Astrocyte (in vitro differentiated cells and primary cell): ENCODE data around the gene APEX1. TPM values are rescaled to one million over a fixed set of nuclear protein-coding genes. Genes with fewer than 3 reads are reported as not detected.

Experiments
- DNase-seq: peaks from one replicate; pipeline ENCODE4 v3.0.0-alpha.2; 2010; ENCODE audit warnings: low read depth
- FAIRE-seq: peaks from 2 replicates; lab custom pipeline; 2011; peaks lifted over from hg19 to GRCh38; lab: Jason Lieb, UNC
- H2AFZ ChIP-seq: 2 replicates; pipeline ENCODE4 v1.6.0; 2012; ENCODE audit warnings: low read depth, low read length, inconsistent platforms
- H3K27ac ChIP-seq: 2 replicates; pipeline ENCODE4 v1.5.1; 2011; ENCODE audit warnings: low read depth, low read length, inconsistent platforms
- H3K27me3 ChIP-seq: 2 replicates; pipeline ENCODE4 v1.6.0; 2011; ENCODE audit warnings: low read length, inconsistent platforms; ENCODE audit not compliant: insufficient read depth
- H3K36me3 ChIP-seq: 2 replicates; pipeline ENCODE4 v1.5.1; 2011; ENCODE audit warnings: low read length, inconsistent platforms; ENCODE audit not compliant: insufficient read depth
- H3K4me1 ChIP-seq: 2 replicates; pipeline ENCODE4 v1.5.1; 2011; ENCODE audit warnings: low read length, inconsistent platforms; ENCODE audit not compliant: insufficient read depth
- H3K4me2 ChIP-seq: 2 replicates; pipeline ENCODE4 v1.6.0; 2012; ENCODE audit warnings: low read length, inconsistent platforms
- H3K4me3 ChIP-seq: 2 replicates; pipeline ENCODE4 v1.5.1; 2011; ENCODE audit warnings: low read depth, mild to moderate bottlenecking, low read length, inconsistent platforms; ENCODE audit not compliant: insufficient read depth
- H3K79me2 ChIP-seq: 2 replicates; pipeline ENCODE4 v1.6.0; 2012; ENCODE audit warnings: mild to moderate bottlenecking, low read length, inconsistent platforms; ENCODE audit not compliant: insufficient read depth
- H3K9ac ChIP-seq: 2 replicates; pipeline ENCODE4 v1.6.0; 2012; ENCODE audit warnings: mild to moderate bottlenecking, low read length, inconsistent platforms
- H3K9me3 ChIP-seq: 2 replicates; pipeline ENCODE4 v1.5.1; 2012; ENCODE audit warnings: low read depth, mild to moderate bottlenecking, low read length, inconsistent platforms; ENCODE audit not compliant: insufficient read depth
- H4K20me1 ChIP-seq: 2 replicates; pipeline ENCODE4 v1.6.0; 2012; ENCODE audit warnings: low read length, inconsistent platforms; ENCODE audit not compliant: insufficient read depth
- H3K27ac Mint-ChIP-seq: one replicate; pipeline ENCODE4 v1.8.0; 2021; ENCODE audit warnings: mild to moderate bottlenecking, mixed read lengths; ENCODE audit not compliant: unreplicated experiment
- H3K27me3 Mint-ChIP-seq: one replicate; pipeline ENCODE4 v1.8.0; 2021; ENCODE audit warnings: low read depth, mixed read lengths; ENCODE audit not compliant: unreplicated experiment
- H3K36me3 Mint-ChIP-seq: one replicate; pipeline ENCODE4 v1.8.0; 2021; ENCODE audit warnings: low read depth, mixed read lengths; ENCODE audit not compliant: unreplicated experiment
- H3K4me1 Mint-ChIP-seq: one replicate; pipeline ENCODE4 v1.8.0; 2021; ENCODE audit warnings: low read depth, mixed read lengths; ENCODE audit not compliant: unreplicated experiment
- H3K4me3 Mint-ChIP-seq: one replicate; pipeline ENCODE4 v1.8.0; 2021; ENCODE audit warnings: mild to moderate bottlenecking, moderate library complexity, mixed read lengths; ENCODE audit not compliant: unreplicated experiment
- H3K9me3 Mint-ChIP-seq: one replicate; pipeline ENCODE4 v1.8.0; 2021; ENCODE audit warnings: mild to moderate bottlenecking, mixed read lengths; ENCODE audit not compliant: unreplicated experiment
- EZH2 ChIP-seq: IDR thresholded peaks from 2 replicates; pipeline ENCODE4 v1.6.1; 2012; ENCODE audit warnings: mild to moderate bottlenecking, low read length, inconsistent platforms; ENCODE audit not compliant: insufficient read depth
- total RNA-seq: library from RNA; stranded (reverse); gene quantifications from 2 replicates; pipeline ENCODE4 v1.2.1, GENCODE V29; 2021
- TF ChIP-seq, protein P1 (sequence below): IDR thresholded peaks from 2 replicates; pipeline ENCODE4 v1.5.1; 2011; ENCODE audit warnings: low read depth, mild to moderate bottlenecking, inconsistent platforms, low read length, moderate library complexity; ENCODE audit not compliant: insufficient read depth

The APEX1 gene
- total RNA-seq, 1 donor from 2014 or later = 142 TPM

GRCh38 chr14:20418501-20418909 lies 36.5 kb upstream of the APEX1 start:
- Histone ChIP-seq H3K9ac (no peak overlapping the region), H4K20me1 (no peaks in the 10 kb centered on the region), H3K36me3 (no peaks in the 10 kb centered on the region), H3K4me2 (no peak overlapping the region), H3K27ac (no peak overlapping the region), H3K4me1 (peaks cover 4% of the 10 kb centered on the region), H3K79me2 (no peaks in the 10 kb centered on the region), H3K4me3 (no peak overlapping the region), H3K27me3 (no peaks in the 10 kb centered on the region), H3K9me3 (no peaks in the 10 kb centered on the region), H2AFZ (no peak overlapping the region)
- no peak for FAIRE-seq
- Mint-ChIP-seq H3K4me1 (no peaks in the 10 kb centered on the region), H3K4me3 (no peak overlapping the region), H3K27ac (no peak overlapping the region), H3K27me3 (peaks cover 5% of the 10 kb centered on the region), H3K36me3 (no peaks in the 10 kb centered on the region), H3K9me3 (no peaks in the 10 kb centered on the region)
- no peak for TF ChIP-seq EZH2
- TF ChIP-seq, protein P1, sequence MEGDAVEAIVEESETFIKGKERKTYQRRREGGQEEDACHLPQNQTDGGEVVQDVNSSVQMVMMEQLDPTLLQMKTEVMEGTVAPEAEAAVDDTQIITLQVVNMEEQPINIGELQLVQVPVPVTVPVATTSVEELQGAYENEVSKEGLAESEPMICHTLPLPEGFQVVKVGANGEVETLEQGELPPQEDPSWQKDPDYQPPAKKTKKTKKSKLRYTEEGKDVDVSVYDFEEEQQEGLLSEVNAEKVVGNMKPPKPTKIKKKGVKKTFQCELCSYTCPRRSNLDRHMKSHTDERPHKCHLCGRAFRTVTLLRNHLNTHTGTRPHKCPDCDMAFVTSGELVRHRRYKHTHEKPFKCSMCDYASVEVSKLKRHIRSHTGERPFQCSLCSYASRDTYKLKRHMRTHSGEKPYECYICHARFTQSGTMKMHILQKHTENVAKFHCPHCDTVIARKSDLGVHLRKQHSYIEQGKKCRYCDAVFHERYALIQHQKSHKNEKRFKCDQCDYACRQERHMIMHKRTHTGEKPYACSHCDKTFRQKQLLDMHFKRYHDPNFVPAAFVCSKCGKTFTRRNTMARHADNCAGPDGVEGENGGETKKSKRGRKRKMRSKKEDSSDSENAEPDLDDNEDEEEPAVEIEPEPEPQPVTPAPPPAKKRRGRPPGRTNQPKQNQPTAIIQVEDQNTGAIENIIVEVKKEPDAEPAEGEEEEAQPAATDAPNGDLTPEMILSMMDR = no peak
- no peak for DNase-seq

DNA sequence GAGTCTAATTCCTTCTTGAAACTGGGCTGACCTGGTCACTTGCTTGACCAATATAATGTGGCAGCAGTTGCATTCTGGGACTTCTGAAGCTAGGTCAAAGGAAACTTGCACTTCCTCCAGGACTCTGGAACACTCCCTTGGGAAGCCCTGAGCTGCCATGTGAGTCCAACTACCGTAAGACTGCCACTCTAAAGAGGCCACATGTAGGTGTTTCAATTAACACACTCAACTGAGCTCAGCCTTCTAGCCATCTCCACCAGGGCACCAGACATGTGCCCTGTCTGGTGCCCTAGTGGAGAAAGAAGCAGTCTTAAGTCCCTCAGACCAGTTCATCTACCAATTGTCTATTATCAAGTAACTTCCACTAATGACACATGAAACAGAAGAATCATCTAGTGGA lies 35.6 kb upstream of the APEX1 start:
- Histone ChIP-seq H3K79me2 (no peaks in the 10 kb centered on the region), H3K9ac (no peak overlapping the region), H3K4me2 (no peak overlapping the region), H3K4me3 (no peak overlapping the region), H3K27ac (no peak overlapping the region), H3K4me1 (no peaks in the 10 kb centered on the region), H3K36me3 (no peaks in the 10 kb centered on the region), H4K20me1 (no peaks in the 10 kb centered on the region), H3K9me3 (no peaks in the 10 kb centered on the region), H3K27me3 (no peaks in the 10 kb centered on the region), H2AFZ (no peak overlapping the region)
- no peak for DNase-seq
- FAIRE-seq = no peak
- peaks cover 5% of the 10 kb centered on the region for H3K27me3 Mint-ChIP-seq
- no peak overlapping the region for H3K27ac Mint-ChIP-seq
- TF ChIP-seq, protein P1 = no peak
- no peaks in the 10 kb centered on the region for H3K36me3 Mint-ChIP-seq
- H3K9me3 Mint-ChIP-seq = no peaks in the 10 kb centered on the region
- H3K4me3 Mint-ChIP-seq = no peak overlapping the region
- H3K4me1 Mint-ChIP-seq = no peaks in the 10 kb centered on the region

GRCh38 chr14:20421267-20421666 lies 33.8 kb upstream of the APEX1 start:
- Histone ChIP-seq H3K36me3 (no peaks in the 10 kb centered on the region), H2AFZ (no peak overlapping the region), H3K9me3 (no peaks in the 10 kb centered on the region), H3K4me1 (no peaks in the 10 kb centered on the region), H3K79me2 (no peaks in the 10 kb centered on the region), H3K27me3 (no peaks in the 10 kb centered on the region), H3K4me2 (no peak overlapping the region), H3K27ac (no peak overlapping the region), H3K4me3 (no peak overlapping the region), H4K20me1 (no peaks in the 10 kb centered on the region), H3K9ac (no peak overlapping the region)
- no peak for FAIRE-seq
- Mint-ChIP-seq H3K27me3 (peaks cover 5% of the 10 kb centered on the region), H3K9me3 (no peaks in the 10 kb centered on the region), H3K36me3 (no peaks in the 10 kb centered on the region), H3K4me3 (no peak overlapping the region), H3K4me1 (no peaks in the 10 kb centered on the region), H3K27ac (no peak overlapping the region)
- TF ChIP-seq EZH2 = no peak
- TF ChIP-seq, protein P1 = no peak
- no peak for DNase-seq
